NB4 (cell line): Measurements from ENCODE around the gene BST1.

ENCODE experiments used
- MYC ChIP-seq: IDR thresholded peaks from 2 replicates; pipeline ENCODE4 v1.6.1; 2011; ENCODE audit warnings: low read depth, low read length
- POLR2A ChIP-seq: IDR thresholded peaks from 2 replicates; pipeline ENCODE4 v1.6.1; 2011; ENCODE audit warnings: mild to moderate bottlenecking; ENCODE audit not compliant: insufficient read length; ENCODE audit errors: extremely low read depth
- TF ChIP-seq, protein P1 (sequence below): IDR thresholded peaks from one replicate; pipeline ENCODE4 v1.5.1; 2012; ENCODE audit warnings: low read depth, low read length
- TF ChIP-seq, protein P2 (sequence below): IDR thresholded peaks from 2 replicates; pipeline ENCODE4 v1.6.1; 2011; ENCODE audit warnings: low read depth, low read length

DNA sequence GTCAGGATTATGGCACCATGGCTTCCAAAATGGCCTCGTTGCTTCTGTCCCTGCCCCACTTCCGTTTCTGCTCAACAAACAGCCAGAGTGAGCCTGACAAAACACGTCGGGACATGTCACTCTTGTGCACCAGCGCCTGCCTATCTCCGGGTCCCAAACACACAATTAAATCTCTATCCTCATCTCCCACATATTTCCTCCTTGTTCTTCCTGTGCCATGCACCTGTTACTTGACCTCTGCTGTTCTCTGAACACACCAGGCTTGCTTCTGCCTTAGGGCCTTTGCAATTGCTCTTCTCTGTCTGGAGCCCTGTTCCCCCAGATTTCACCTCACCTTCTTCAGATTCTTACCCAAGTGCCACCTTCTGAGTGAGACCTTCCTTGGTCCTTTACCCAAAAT lies 62.5 kb downstream of the BST1 start:
- TF ChIP-seq POLR2A (no peak), MYC (no peak)
- TF ChIP-seq, protein P1, sequence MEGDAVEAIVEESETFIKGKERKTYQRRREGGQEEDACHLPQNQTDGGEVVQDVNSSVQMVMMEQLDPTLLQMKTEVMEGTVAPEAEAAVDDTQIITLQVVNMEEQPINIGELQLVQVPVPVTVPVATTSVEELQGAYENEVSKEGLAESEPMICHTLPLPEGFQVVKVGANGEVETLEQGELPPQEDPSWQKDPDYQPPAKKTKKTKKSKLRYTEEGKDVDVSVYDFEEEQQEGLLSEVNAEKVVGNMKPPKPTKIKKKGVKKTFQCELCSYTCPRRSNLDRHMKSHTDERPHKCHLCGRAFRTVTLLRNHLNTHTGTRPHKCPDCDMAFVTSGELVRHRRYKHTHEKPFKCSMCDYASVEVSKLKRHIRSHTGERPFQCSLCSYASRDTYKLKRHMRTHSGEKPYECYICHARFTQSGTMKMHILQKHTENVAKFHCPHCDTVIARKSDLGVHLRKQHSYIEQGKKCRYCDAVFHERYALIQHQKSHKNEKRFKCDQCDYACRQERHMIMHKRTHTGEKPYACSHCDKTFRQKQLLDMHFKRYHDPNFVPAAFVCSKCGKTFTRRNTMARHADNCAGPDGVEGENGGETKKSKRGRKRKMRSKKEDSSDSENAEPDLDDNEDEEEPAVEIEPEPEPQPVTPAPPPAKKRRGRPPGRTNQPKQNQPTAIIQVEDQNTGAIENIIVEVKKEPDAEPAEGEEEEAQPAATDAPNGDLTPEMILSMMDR: no peak
- TF ChIP-seq, protein P2, sequence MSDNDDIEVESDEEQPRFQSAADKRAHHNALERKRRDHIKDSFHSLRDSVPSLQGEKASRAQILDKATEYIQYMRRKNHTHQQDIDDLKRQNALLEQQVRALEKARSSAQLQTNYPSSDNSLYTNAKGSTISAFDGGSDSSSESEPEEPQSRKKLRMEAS: no peak
